ENCODE measurements around the gene TADA3. TPM values are rescaled to one million over a fixed set of nuclear protein-coding genes. Genes with fewer than 3 reads are reported as not detected.
A peak's percentile ranks its signal among the peaks of the same experiment; 100 is the strongest.

Gene TADA3
- total and polyA plus RNA-seq, 8 donors: 50.0 to 91.7 (median 74.8) TPM

DNA sequence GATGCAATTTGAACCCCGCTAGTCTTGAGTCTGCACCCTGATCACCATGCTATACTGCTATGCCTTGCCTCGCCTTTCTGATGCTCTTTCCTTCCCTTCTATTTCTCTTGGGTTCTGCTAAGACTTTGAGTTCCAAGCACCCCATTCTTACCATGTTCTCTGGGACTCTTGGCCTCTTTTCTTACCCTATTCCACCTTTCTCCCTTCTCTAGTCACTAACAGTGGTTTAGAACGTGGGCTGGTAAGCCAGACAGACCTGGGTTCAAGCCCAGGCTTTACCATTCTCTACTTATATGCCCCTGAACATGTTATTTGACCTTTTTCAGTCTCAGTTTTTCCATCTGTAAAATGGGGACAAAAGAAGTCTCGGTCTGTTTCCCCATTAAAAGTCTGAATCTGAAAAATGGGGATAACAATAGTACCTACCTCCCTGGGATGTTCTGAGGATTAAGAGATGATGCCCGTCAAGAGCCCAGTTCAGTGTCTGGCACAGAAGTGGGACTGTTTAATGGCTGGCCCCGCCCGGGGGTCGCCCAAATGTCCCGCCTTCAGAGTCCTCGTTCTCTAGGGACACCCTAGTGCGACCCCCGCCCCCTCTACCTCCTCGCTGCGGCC is 376 bp downstream of the TADA3 start:
- TF ChIP-seq, protein P1, sequence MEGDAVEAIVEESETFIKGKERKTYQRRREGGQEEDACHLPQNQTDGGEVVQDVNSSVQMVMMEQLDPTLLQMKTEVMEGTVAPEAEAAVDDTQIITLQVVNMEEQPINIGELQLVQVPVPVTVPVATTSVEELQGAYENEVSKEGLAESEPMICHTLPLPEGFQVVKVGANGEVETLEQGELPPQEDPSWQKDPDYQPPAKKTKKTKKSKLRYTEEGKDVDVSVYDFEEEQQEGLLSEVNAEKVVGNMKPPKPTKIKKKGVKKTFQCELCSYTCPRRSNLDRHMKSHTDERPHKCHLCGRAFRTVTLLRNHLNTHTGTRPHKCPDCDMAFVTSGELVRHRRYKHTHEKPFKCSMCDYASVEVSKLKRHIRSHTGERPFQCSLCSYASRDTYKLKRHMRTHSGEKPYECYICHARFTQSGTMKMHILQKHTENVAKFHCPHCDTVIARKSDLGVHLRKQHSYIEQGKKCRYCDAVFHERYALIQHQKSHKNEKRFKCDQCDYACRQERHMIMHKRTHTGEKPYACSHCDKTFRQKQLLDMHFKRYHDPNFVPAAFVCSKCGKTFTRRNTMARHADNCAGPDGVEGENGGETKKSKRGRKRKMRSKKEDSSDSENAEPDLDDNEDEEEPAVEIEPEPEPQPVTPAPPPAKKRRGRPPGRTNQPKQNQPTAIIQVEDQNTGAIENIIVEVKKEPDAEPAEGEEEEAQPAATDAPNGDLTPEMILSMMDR (IDR thresholded peaks at IDR 0.05): no peak
- DNase-seq (no peak), ATAC-seq (no peak)
- H3K36me3 ChIP-seq: peaks cover 0 to 62% of the 10 kb centered on the region in 2 donors
- H3K4me1 ChIP-seq: peaks cover 17 to 51% of the 10 kb centered on the region in 2 donors
- intact Hi-C loops (cut with DNase I): no loop called here
- H3K4me3 ChIP-seq: peak overlapping the region; percentile 85 to 99
- no peaks in the 10 kb centered on the region for H3K27me3 ChIP-seq
- H3K9me3 ChIP-seq: no peaks in the 10 kb centered on the region
- H3K27ac ChIP-seq: peak overlapping the region; percentile 89 to 98

DNA sequence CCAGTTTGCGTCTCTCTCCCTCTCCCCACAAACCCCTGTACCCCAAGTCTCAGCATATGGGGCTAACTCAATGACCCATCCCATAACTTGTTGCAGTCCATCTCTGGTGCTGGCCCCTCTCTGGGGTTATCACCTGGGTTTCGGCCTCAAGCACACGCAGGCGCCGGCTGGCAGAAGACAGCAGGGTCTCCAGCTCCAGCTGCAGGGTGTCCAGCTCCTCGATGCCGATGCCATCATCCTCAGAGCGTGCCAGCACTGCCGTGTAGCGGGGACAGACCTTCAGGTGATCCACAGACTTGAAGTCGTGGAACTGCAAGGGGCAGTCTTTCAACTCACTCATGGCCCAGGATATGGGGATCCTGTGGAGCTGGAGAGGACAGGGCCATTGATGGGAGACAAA is 1.1 kb downstream of the TADA3 start:
- H3K27me3 ChIP-seq: no peaks in the 10 kb centered on the region
- H3K36me3 ChIP-seq: peaks cover 0 to 62% of the 10 kb centered on the region in 2 donors
- intact Hi-C loops (cut with DNase I): no loop called here
- no peak for DNase-seq
- H3K27ac ChIP-seq: peak overlapping the region in 1 of 2 donors; percentile 98
- TF ChIP-seq, protein P1 (IDR thresholded peaks at IDR 0.05): no peak
- peak overlapping the region in 1 of 2 donors; percentile 99 for H3K4me3 ChIP-seq
- no peak for ATAC-seq
- no peaks in the 10 kb centered on the region for H3K9me3 ChIP-seq
- peaks cover 17 to 46% of the 10 kb centered on the region in 2 donors for H3K4me1 ChIP-seq

DNA sequence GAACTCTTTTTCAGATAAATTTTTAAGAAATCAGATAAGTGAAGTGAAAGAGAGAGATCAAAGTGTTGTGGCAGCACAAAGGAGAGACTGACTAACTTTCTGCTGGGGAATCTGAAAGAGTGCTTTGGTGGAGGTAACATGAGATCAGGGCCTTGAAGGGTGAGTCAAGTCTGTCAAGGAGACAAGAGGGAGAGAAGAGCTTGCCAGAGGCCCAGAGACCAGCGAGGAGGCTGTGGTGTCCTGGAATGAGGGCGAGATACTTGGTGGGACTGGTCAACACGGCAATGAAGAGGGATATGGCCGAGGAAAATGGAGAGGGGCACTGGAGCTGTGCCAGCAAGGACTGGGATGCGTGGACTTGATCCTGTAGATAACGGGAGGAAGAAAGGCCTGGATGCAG is 4.6 kb downstream of the TADA3 start:
- no peak overlapping the region for H3K27ac ChIP-seq
- H3K36me3 ChIP-seq: peaks cover 0 to 81% of the 10 kb centered on the region in 2 donors
- ATAC-seq: no peak
- H3K27me3 ChIP-seq: no peaks in the 10 kb centered on the region
- H3K9me3 ChIP-seq: no peaks in the 10 kb centered on the region
- no peak for DNase-seq
- no peak overlapping the region for H3K4me3 ChIP-seq
- intact Hi-C loops (cut with DNase I): no loop called here
- TF ChIP-seq, protein P1 (IDR thresholded peaks at IDR 0.05): no peak
- H3K4me1 ChIP-seq: peaks cover 4 to 19% of the 10 kb centered on the region in 2 donors

DNA sequence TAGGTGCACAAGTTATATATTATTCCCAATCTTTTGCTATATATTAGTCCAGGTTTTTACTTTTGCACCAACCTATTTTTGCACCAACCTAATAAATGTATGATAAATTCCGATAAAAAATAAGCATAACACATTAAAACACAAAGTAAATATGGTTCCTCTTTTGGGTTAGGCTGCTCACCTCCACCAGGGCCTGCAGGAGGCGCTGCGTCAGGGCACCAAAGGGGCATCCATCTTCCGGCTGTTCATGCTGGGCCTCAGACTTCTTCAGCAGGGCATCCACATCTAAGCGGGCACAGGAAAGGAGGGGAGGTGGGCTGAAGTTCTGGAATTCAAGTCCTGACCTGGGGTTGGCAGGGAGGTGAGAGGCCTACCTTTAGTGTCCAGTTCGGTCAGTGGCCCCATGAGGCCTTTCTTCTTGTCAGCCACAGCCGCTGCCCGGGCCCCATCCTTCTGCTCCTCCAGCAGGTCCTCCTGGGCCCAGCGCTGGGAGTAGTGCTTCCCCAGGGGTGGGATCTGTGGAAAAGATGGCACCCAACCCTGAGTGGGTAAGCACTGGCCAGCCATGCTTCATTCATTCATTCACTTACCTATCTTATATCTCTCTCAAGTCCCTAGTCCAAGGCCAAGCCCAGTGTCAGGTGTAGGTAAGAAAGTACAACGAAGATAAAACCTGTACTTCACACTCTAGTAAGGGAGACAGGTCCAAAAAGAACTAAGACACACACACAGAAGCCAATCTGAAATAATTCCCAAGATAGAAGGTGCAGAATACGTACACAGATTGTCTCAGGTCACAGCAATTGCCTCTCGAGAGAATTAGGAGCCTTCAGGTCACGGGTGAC is 5.2 kb downstream of the TADA3 start:
- Histone ChIP-seq H3K4me3 (no peak overlapping the region), H3K27ac (no peak overlapping the region), H3K36me3 (peaks cover 0 to 88% of the 10 kb centered on the region in 2 donors), H3K9me3 (no peaks in the 10 kb centered on the region), H3K4me1 (peaks cover 4 to 26% of the 10 kb centered on the region in 2 donors), H3K27me3 (no peaks in the 10 kb centered on the region)
- intact Hi-C loops (cut with DNase I): no loop called here
- ATAC-seq (no peak), DNase-seq (no peak)
- TF ChIP-seq, protein P1 (IDR thresholded peaks at IDR 0.05): no peak

DNA sequence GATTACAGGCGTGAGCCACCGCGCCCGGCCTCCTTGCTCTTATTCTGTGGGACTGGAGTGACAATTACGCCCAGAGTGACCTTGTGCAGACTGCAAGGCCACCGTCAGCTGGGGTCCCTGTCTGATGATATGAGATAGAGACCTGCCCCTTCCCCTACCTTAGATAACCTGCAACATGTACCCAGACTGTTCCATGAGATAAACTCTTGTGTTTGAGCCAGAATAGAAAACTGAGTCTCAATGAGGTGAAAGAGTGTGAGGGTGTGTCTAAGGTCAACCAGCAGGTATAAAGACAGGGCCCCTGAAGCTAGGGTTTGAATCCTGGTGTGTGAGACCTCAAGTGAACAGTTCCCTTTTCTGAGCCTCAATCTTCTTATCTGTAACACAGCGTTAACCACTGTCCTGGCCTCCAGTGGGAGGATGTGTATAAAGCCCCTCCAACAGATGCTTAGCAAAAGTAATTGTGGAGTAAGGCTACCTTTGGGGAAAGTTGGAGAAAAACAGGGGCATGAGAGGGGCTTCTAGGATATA is 6.0 kb downstream of the TADA3 start:
- H3K27me3 ChIP-seq: no peaks in the 10 kb centered on the region
- H3K4me3 ChIP-seq: no peak overlapping the region
- H3K4me1 ChIP-seq: peaks cover 0 to 26% of the 10 kb centered on the region in 2 donors
- peaks cover 0 to 94% of the 10 kb centered on the region in 2 donors for H3K36me3 ChIP-seq
- no peaks in the 10 kb centered on the region for H3K9me3 ChIP-seq
- H3K27ac ChIP-seq: no peak overlapping the region
- intact Hi-C loops (cut with DNase I): no loop called here
- no peak for DNase-seq
- no peak for ATAC-seq
- TF ChIP-seq, protein P1 (IDR thresholded peaks at IDR 0.05): no peak

Measured in left lung (tissue), 10 donors.